G401 (cell line): Measurements from ENCODE around the gene DLG2. TPM values are rescaled to one million over a fixed set of nuclear protein-coding genes. Genes with fewer than 3 reads are reported as not detected.
"Not testable (repeated sequence)": the region's sequence is repeated elsewhere in the genome, so short reads cannot be mapped to it uniquely, and the experiment has no call there.

Source experiments
- DNase-seq: peaks from one replicate; pipeline ENCODE4 v3.0.0-alpha.2; 2015; ENCODE audit warnings: low spot score
- in situ Hi-C: cut with HindIII; loops from 2 replicates; pipeline ENCODE4 v1.10.0; 2016; ENCODE audit warnings: low sequenced_read_pairs, mixed read lengths
- total RNA-seq: library from RNA; depleted of rRNA; stranded (reverse); fragments of >200 nt; shearing (Covaris generic); gene quantifications from 2 replicates; pipeline ENCODE4 v1.2.3, GENCODE V29; 2014; rRNA removed

DLG2 gene
- 3.8 and 6.6 TPM in 2 replicates for total RNA-seq

GRCh38 chr11:85627332-85627997 is at the start of gene DLG2:
Gene DLG2 (minus strand): TSS chr11:85627344.
- in situ Hi-C loops = no loop called here

GRCh38 chr11:85673393-85673792 is 46.2 kb upstream of the DLG2 start:
- no peak for DNase-seq
- in situ Hi-C loops = no loop called here

More at GRCh38 chr11:85627332-85627997, at the start of gene DLG2:
- DNase-seq = peak; percentile 84

GRCh38 chr11:85672105-85672902 is 45.2 kb upstream of the DLG2 start:
- no peak for DNase-seq
- in situ Hi-C loops = no loop called here

DNA sequence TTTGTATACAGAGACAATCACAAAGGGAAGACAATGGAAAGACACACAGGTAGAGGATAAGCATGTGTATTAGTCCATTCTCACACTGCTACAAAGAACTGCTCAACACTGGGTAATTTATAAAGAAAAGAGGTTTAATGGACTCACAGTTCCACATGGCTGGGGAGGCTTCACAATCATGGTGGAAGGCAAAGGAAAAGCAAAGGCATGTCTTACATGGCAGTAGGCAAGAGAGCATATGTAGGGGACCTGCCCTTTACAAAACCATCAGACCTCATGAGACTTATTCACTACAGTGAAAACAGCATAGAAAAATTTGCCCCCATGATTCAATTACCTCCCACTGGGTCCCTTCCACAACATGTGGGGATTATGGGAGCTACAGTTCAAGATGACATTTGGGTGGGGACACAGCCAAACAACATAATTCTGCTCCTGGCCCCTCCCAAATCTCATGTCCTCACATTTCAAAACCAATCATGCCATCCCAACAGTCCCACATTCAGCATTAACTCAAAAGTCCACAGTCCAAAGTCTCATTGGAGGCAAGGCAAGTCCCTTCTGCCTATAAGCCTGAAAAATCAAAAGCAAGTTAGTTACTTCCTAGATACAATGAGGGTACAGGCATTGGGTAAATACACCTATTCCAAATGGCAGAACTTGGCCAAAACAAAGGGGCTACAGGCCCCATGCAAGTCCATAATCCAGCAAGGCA is 44.0 kb upstream of the DLG2 start:
- DNase-seq, in situ Hi-C loops: not testable (repeated sequence)

- no peak for DNase-seq
- in situ Hi-C loops = no loop called here
Measured at GRCh38 chr11:85668157-85668556, 41.0 kb upstream of the DLG2 start.

DNA sequence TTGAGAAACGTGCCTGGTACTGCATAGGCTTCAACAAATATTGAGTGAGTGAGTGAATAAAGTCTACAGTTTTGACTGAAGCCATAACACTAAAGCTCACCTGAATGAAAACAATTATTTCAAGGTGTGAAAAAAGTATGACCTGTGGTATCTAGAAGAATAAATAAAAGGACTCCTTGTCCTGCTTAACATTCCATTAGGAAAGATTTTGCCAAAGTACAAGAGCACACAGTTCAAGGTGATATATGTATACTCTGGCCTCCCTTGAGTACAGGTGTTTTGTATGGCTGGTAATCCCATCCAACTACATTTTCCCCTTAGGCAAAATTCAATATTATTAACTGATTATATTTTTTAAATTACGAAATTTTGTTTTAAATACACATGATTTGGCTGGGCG is 39.5 kb upstream of the DLG2 start:
- in situ Hi-C loops = no loop called here
- DNase-seq = no peak

GRCh38 chr11:85665733-85666132 is 38.6 kb upstream of the DLG2 start:
- DNase-seq = no peak
- in situ Hi-C loops = no loop called here

- in situ Hi-C loops = no loop called here
- peak; percentile 94 for DNase-seq
Measured at GRCh38 chr11:85664615-85665481, 37.7 kb upstream of the DLG2 start, which contains the start of gene CREBZF. Gene CREBZF (minus strand): TSS chr11:85665129. CDS start chr11:85664875, 254 bp downstream.

- DNase-seq = peak; percentile 78
- in situ Hi-C loops = no loop called here
Measured at GRCh38 chr11:85663753-85664614, 36.8 kb upstream of the DLG2 start.

- in situ Hi-C loops = no loop called here
- DNase-seq = no peak
Measured at GRCh38 chr11:85663080-85663752, 36.1 kb upstream of the DLG2 start.

GRCh38 chr11:85661972-85662664 is 35.0 kb upstream of the DLG2 start:
- in situ Hi-C loops = no loop called here
- no peak for DNase-seq

DNA sequence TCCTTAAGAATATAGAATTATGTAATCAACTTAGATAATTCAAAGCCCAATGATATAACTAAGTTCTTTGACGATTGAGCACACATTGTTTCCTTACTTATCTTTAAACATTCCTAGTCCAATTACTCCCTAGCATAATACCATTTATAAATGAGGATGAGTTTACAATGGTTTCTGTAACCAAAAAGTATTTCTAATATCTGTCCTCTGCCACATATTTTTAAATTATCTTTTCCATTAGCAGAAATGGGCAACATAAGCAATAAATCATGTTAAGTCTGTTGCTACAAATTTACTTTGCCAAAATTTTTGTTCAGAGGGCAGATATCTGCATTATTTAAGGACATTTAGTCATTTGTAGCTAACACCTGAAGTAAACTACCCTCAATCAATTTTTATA is 31.0 kb upstream of the DLG2 start:
- in situ Hi-C loops = no loop called here
- no peak for DNase-seq

GRCh38 chr11:85656777-85657176 is 29.6 kb upstream of the DLG2 start:
- DNase-seq = no peak
- in situ Hi-C loops = no loop called here

GRCh38 chr11:85654343-85654742 is 27.2 kb upstream of the DLG2 start:
- in situ Hi-C loops, DNase-seq: not testable (repeated sequence)

DNA sequence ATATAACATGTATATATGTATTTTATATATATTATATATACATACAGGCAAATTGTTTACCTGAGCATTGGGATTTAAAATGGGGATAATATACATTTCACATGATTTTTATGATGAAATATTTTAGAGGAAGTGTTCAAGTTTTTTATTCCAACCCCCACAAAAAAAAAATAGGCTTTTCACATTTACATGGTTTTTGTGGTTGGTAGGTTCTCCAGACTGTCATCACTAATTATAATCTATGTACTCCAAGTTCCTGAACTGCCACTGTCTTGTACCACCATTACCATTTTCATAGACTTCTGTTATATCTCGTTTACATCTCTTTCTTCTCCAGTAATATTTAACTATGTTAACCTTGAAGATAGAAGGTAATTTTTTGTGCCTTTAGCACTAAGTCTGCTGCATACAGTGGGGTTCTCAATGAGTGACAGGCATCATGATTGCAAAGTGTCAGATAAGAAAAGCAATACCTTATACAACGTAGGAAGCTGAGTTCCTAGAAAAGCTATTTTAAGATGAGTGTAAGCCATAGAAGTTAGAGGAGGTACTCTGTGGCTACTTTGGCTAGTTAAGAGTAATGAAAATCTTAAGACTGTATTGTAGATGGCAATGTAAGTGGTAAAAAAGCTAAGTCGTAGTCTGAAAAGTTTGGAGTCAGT is 25.8 kb upstream of the DLG2 start:
- in situ Hi-C loops = no loop called here
- DNase-seq = no peak

DNA sequence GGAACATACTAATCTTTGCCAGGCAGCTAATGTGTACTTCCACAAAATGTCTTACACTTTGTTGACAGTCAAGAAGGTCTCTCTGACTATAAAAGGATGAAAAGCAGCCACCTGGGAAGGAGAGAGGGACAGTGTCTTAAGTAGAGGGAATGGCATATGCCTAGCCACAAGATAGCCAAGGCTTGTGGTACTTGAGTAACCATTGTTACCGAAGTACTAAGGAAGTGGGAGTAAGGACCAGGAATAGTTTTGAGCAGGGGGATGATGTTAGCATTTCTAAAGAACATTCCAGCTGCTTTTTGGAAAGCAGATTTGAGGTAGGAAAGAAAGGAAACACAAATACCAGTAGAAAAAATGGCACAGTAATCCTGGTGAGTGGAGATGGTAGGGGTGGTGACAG is 24.0 kb upstream of the DLG2 start:
- DNase-seq = no peak
- in situ Hi-C loops = no loop called here
